SU-DHL-6 (cell line): ENCODE results near the gene MRPS35.

Experiments
- H2AFZ ChIP-seq: fragments of 200-600 bp; sonication (generic); 2 replicates; pipeline ENCODE4 v1.6.1; 2014; ENCODE audit warnings: low read depth, mild to moderate bottlenecking, moderate library complexity, mixed read lengths, antibody characterized with exemption, low read length; ENCODE audit not compliant: severe bottlenecking
- H3F3A ChIP-seq: fragments of 200-600 bp; shearing (Covaris generic); 2 replicates; pipeline ENCODE4 v1.6.0; 2016; ENCODE audit warnings: antibody characterized with exemption, mild to moderate bottlenecking; ENCODE audit not compliant: insufficient read depth
- H3K27ac ChIP-seq: fragments of 200-600 bp; sonication (generic); 2 replicates; pipeline ENCODE4 v1.5.1; 2016; ENCODE audit warnings: low read depth, mild to moderate bottlenecking, low read length, moderate library complexity, mixed read lengths
- H3K27me3 ChIP-seq: fragments of 200-600 bp; sonication (generic), shearing (Covaris generic); 2 replicates; pipeline ENCODE4 v1.6.0; 2014; ENCODE audit warnings: mild to moderate bottlenecking, low read length
- H3K36me3 ChIP-seq: fragments of 200-600 bp; sonication (generic); 2 replicates; pipeline ENCODE4 v1.6.1; 2014; ENCODE audit warnings: mild to moderate bottlenecking, low read length, mixed read lengths
- H3K4me2 ChIP-seq: fragments of 300-600, 200-600 bp; shearing (Covaris generic), sonication (generic); 2 replicates; pipeline ENCODE4 v1.6.0; 2014; ENCODE audit warnings: low read length, low read depth, mild to moderate bottlenecking; ENCODE audit not compliant: poor library complexity, severe bottlenecking
- H3K4me3 ChIP-seq: fragments of 200-600 bp; sonication (generic); 2 replicates; pipeline ENCODE4 v1.5.1; 2014; ENCODE audit warnings: antibody characterized with exemption, low read length, mild to moderate bottlenecking, mixed read lengths; ENCODE audit not compliant: insufficient read depth, poor library complexity, severe bottlenecking
- H3K79me2 ChIP-seq: fragments of 200-600 bp; sonication (generic); 2 replicates; pipeline ENCODE4 v1.6.1; 2014; ENCODE audit warnings: mild to moderate bottlenecking, low read length, moderate library complexity; ENCODE audit not compliant: insufficient read depth
- H3K9ac ChIP-seq: fragments of 200-600 bp; sonication (generic); 2 replicates; pipeline ENCODE4 v1.7.0; 2014; ENCODE audit warnings: mild to moderate bottlenecking, low read length
- H3K9me2 ChIP-seq: fragments of 200-600 bp; sonication (generic); replicated peaks from 2 replicates; pipeline ENCODE4 v1.6.1; 2014; ENCODE audit warnings: low read length; ENCODE audit not compliant: insufficient read depth
- H3K9me3 ChIP-seq: fragments of 200-600 bp; sonication (generic); 2 replicates; pipeline ENCODE4 v1.6.1; 2014; ENCODE audit warnings: low read length, mixed read lengths; ENCODE audit not compliant: insufficient read depth
- H4K20me1 ChIP-seq: fragments of 200-600 bp; sonication (generic); 2 replicates; pipeline ENCODE4 v1.6.1; 2014; ENCODE audit warnings: low read depth, mild to moderate bottlenecking, antibody characterized with exemption, low read length, moderate library complexity, mixed read lengths
- CTCF ChIP-seq: fragments of 200-600 bp; sonication (generic); IDR thresholded peaks from one replicate; pipeline ENCODE4 v1.5.1; 2017; ENCODE audit warnings: antibody characterized with exemption, mild to moderate bottlenecking, low read length, moderate library complexity; ENCODE audit not compliant: insufficient read depth, poor library complexity, severe bottlenecking
- EZH2phosphoT487 ChIP-seq: fragments of 200-600 bp; sonication (generic), shearing (Covaris generic); conservative IDR thresholded peaks from 2 replicates; pipeline ENCODE4 v1.6.1; 2018; ENCODE audit warnings: mild to moderate bottlenecking, antibody characterized with exemption, low read length, moderate library complexity, mixed read lengths

The MRPS35 gene

GRCh38 chr12:27779416-27779919 lies 68.8 kb downstream of the MRPS35 start:
- no peaks in the 10 kb centered on the region for H4K20me1 ChIP-seq

GRCh38 chr12:27779920-27780611 lies 69.4 kb downstream of the MRPS35 start, which contains the start of the genes KLHL42 and MANSC4:
Gene KLHL42 (plus strand): TSS chr12:27780233. CDS start chr12:27780331, 98 bp downstream.
Gene MANSC4 (minus strand): TSS chr12:27780236. CDS start chr12:27771276, 8,960 bp downstream.
- H3K36me3 ChIP-seq: no peaks in the 10 kb centered on the region
- no peaks in the 10 kb centered on the region for H3K27me3 ChIP-seq
- no peaks in the 10 kb centered on the region for H4K20me1 ChIP-seq
- peak within 1 kb of the TSS; percentile 89 for H2AFZ ChIP-seq
- H3K9me2 ChIP-seq: no peaks in the 10 kb centered on the region
- TF ChIP-seq CTCF (no peak), EZH2phosphoT487 (no peak)
- peak within 1 kb of the TSS; percentile 62 for H3K4me3 ChIP-seq
- peak within 1 kb of the TSS; percentile 85 for H3K4me2 ChIP-seq
- peak within 1 kb of the TSS; percentile 78 for H3K9ac ChIP-seq
- no peaks in the 10 kb centered on the region for H3K9me3 ChIP-seq
- H3F3A ChIP-seq: peaks cover 10% of the 10 kb centered on the region; the same call in 1 of the 2 replicates
- peaks cover 45% of the 10 kb centered on the region for H3K79me2 ChIP-seq
- H3K27ac ChIP-seq: peak within 1 kb of the TSS; percentile 71

More at GRCh38 chr12:27779416-27779919, 68.8 kb downstream of the MRPS35 start:
- H3K9ac ChIP-seq: peak overlapping the region; percentile 78
- no peaks in the 10 kb centered on the region for H3K27me3 ChIP-seq
- H3K79me2 ChIP-seq: peaks cover 39% of the 10 kb centered on the region
- H3K9me2 ChIP-seq: no peaks in the 10 kb centered on the region
- no peaks in the 10 kb centered on the region for H3K36me3 ChIP-seq
- H3F3A ChIP-seq: peaks cover 10% of the 10 kb centered on the region; the same call in 1 of the 2 replicates
- peak overlapping the region; percentile 89 for H2AFZ ChIP-seq
- H3K4me3 ChIP-seq: peak overlapping the region; percentile 62
- TF ChIP-seq CTCF (no peak), EZH2phosphoT487 (no peak)
- peak overlapping the region; percentile 85 for H3K4me2 ChIP-seq
- H3K9me3 ChIP-seq: no peaks in the 10 kb centered on the region
- peak overlapping the region; percentile 71 for H3K27ac ChIP-seq

GRCh38 chr12:27780612-27781408 lies 70.2 kb downstream of the MRPS35 start:
- H3K27me3 ChIP-seq: no peaks in the 10 kb centered on the region
- H3K27ac ChIP-seq: peak overlapping the region; percentile 71

More at GRCh38 chr12:27780612-27781408, 70.2 kb downstream of the MRPS35 start:
- no peaks in the 10 kb centered on the region for H3K36me3 ChIP-seq
- peak overlapping the region; percentile 62 for H3K4me3 ChIP-seq
- H4K20me1 ChIP-seq: no peaks in the 10 kb centered on the region
- no peaks in the 10 kb centered on the region for H3K9me2 ChIP-seq
- TF ChIP-seq EZH2phosphoT487 (no peak), CTCF (no peak)
- H3K4me2 ChIP-seq: peak overlapping the region; percentile 85
- no peaks in the 10 kb centered on the region for H3K9me3 ChIP-seq
- H2AFZ ChIP-seq: peak overlapping the region; percentile 59
- peaks cover 51% of the 10 kb centered on the region for H3K79me2 ChIP-seq
- peaks cover 14% of the 10 kb centered on the region; the same call in 1 of the 2 replicates for H3F3A ChIP-seq
- H3K9ac ChIP-seq: peak overlapping the region; percentile 78
